ENCODE data around the gene TP53RK. TPM values are rescaled to one million over a fixed set of nuclear protein-coding genes. Genes with fewer than 3 reads are reported as not detected.

The TP53RK gene
- total and polyA plus RNA-seq, 2 experiments from 2014 or later, result 24.2 to 26.0 TPM

DNA sequence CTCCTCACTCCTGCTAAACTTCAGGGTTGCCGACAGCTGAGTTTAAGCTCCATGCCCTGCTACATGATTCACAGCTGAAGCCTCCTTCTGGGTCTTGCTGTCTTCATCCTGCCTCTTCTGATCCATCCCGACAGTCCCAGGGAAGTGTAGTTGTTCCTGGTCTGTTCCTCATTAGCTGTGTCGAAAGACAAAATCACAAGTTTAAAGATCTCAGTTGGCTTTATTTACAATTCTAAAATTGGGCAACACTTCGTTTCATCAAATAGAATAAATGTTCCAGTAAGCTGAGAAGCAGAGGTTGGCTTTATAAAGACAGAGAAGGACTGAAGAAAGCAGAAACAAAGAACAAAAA lies 16.1 kb upstream of the TP53RK start (continued):
- TF ChIP-seq, protein P1, sequence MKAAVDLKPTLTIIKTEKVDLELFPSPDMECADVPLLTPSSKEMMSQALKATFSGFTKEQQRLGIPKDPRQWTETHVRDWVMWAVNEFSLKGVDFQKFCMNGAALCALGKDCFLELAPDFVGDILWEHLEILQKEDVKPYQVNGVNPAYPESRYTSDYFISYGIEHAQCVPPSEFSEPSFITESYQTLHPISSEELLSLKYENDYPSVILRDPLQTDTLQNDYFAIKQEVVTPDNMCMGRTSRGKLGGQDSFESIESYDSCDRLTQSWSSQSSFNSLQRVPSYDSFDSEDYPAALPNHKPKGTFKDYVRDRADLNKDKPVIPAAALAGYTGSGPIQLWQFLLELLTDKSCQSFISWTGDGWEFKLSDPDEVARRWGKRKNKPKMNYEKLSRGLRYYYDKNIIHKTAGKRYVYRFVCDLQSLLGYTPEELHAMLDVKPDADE (IDR thresholded peaks at IDR 0.05), result no peak
- TF ChIP-seq, protein P2, sequence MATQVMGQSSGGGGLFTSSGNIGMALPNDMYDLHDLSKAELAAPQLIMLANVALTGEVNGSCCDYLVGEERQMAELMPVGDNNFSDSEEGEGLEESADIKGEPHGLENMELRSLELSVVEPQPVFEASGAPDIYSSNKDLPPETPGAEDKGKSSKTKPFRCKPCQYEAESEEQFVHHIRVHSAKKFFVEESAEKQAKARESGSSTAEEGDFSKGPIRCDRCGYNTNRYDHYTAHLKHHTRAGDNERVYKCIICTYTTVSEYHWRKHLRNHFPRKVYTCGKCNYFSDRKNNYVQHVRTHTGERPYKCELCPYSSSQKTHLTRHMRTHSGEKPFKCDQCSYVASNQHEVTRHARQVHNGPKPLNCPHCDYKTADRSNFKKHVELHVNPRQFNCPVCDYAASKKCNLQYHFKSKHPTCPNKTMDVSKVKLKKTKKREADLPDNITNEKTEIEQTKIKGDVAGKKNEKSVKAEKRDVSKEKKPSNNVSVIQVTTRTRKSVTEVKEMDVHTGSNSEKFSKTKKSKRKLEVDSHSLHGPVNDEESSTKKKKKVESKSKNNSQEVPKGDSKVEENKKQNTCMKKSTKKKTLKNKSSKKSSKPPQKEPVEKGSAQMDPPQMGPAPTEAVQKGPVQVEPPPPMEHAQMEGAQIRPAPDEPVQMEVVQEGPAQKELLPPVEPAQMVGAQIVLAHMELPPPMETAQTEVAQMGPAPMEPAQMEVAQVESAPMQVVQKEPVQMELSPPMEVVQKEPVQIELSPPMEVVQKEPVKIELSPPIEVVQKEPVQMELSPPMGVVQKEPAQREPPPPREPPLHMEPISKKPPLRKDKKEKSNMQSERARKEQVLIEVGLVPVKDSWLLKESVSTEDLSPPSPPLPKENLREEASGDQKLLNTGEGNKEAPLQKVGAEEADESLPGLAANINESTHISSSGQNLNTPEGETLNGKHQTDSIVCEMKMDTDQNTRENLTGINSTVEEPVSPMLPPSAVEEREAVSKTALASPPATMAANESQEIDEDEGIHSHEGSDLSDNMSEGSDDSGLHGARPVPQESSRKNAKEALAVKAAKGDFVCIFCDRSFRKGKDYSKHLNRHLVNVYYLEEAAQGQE (IDR thresholded peaks at IDR 0.05; ENCODE audit: unreplicated experiment), result no peak
- no peak for TF ChIP-seq EZH2phosphoT487 (IDR thresholded peaks at IDR 0.05; ENCODE audit: unreplicated experiment)

DNA sequence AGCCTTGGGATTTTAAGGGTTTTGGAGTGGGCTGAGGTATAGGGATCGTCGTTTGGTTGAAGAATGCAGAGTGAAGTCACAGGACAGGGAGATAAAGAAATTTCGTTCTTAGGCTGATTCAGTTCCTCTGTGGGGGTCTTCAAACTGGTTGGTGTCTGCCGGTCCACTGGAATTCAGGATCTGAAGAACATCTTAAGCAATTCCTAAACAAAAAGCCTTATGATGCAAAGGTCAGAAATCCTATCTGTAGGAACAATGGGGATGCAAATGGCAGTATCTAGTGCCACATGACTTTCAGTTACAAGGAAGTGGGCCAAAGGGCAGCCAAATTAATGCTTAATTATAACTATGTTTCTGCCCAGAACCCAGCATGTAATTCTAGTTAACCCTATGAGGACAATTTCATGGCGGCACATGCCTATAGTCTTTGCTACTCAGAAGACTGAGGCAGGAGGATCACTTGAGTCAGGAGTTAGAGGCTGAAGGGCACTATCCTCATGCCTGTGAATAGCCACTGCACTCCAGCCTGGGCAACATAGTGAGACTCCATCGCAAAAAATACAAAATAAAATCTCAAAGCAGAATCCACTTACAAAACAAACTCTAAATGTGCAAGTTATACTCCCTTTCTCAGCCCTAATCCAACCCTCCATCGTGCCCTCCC lies 15.6 kb upstream of the TP53RK start:
- H4K20me1 ChIP-seq (replicated peaks; ENCODE audit: insufficient read depth), result no peaks in the 10 kb centered on the region
- TF ChIP-seq ZNF114 (CRISPR knock-in tag; IDR thresholded peaks at IDR 0.05), result no peak
- TF ChIP-seq EZH2phosphoT487 (IDR thresholded peaks at IDR 0.05; ENCODE audit: unreplicated experiment), result no peak
- H3K4me3 Mint-ChIP-seq, result 0 out of 3 replicates have a peak overlapping the region, but pooled peaks have one; percentile 3
- H3F3A ChIP-seq (replicated peaks; ENCODE audit: low read depth), result peaks cover 9% of the 10 kb centered on the region; the same call in 1 of the 2 replicates
- H3K27me3 ChIP-seq (ENCODE audit: insufficient read depth), result no peaks in the 10 kb centered on the region
- H3K79me2 ChIP-seq (replicated peaks; ENCODE audit: insufficient read depth), result no peaks in the 10 kb centered on the region
- peak overlapping the region; percentile 72 for H3K27ac Mint-ChIP-seq
- DNase-seq (ENCODE audit: low spot score), result peak; percentile 47
- peaks cover 32% of the 10 kb centered on the region for H3K4me1 Mint-ChIP-seq
- H2AFZ ChIP-seq, result peak overlapping the region; percentile 3
- ATAC-seq, result no peak
- H3K4me3 ChIP-seq, result no peak overlapping the region
- peaks cover 26% of the 10 kb centered on the region for H3K9me3 Mint-ChIP-seq
- H3K9me2 ChIP-seq (ENCODE audit: insufficient read depth), result no peaks in the 10 kb centered on the region
- no peak overlapping the region for H3K4me2 ChIP-seq
- H3K27ac ChIP-seq (ENCODE audit: low read depth), result peak overlapping the region; percentile 21; the same call in 1 of the 2 replicates
- H3K36me3 ChIP-seq (ENCODE audit: insufficient read depth), result 0 out of 2 replicates have a peak, but pooled peaks cover 5% of the 10 kb centered on the region
- H3K27me3 Mint-ChIP-seq (ENCODE audit: insufficient read depth, low read depth, poor library complexity), result peaks cover 10% of the 10 kb centered on the region
- peaks cover 30% of the 10 kb centered on the region for H3K4me1 ChIP-seq (ENCODE audit: insufficient read depth)
- H3K36me3 Mint-ChIP-seq (ENCODE audit: low read depth), result peaks cover 6% of the 10 kb centered on the region

DNA sequence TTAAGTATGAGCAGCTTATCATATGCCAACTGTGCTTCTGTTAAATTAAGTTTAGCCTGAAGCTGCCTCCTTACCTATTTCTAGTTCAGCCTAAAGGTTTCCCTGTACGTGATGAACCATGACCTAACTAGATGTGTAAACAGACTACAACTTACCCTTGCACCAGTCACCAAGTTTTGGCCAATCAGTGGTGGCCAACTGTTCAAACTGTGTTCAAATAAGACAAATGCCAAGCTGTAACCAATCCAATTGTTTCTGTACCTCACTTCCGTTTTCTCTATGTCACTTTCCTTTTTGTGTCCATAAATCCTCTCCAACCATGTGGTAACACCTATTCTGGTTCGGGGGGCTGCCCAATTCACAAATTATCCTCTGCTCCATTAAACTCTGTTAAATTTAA lies 14.2 kb upstream of the TP53RK start:
- Mint-ChIP-seq H3K4me1 (peaks cover 29% of the 10 kb centered on the region), H3K27me3 (ENCODE audit: insufficient read depth, low read depth, poor library complexity) (peaks cover 4% of the 10 kb centered on the region), H3K4me3 (no peak overlapping the region), H3K36me3 (ENCODE audit: low read depth) (peaks cover 6% of the 10 kb centered on the region), H3K9me3 (peaks cover 25% of the 10 kb centered on the region), H3K27ac (no peak overlapping the region)
- Histone ChIP-seq H3K4me2 (no peak overlapping the region), H3K4me3 (no peak overlapping the region), H3K79me2 (replicated peaks; ENCODE audit: insufficient read depth) (no peaks in the 10 kb centered on the region), H3K27me3 (ENCODE audit: insufficient read depth) (no peaks in the 10 kb centered on the region), H3K9me2 (ENCODE audit: insufficient read depth) (no peaks in the 10 kb centered on the region), H2AFZ (no peak overlapping the region), H3K4me1 (ENCODE audit: insufficient read depth) (peaks cover 22% of the 10 kb centered on the region), H3K27ac (ENCODE audit: low read depth) (no peak overlapping the region), H3K36me3 (ENCODE audit: insufficient read depth) (0 out of 2 replicates have a peak, but pooled peaks cover 5% of the 10 kb centered on the region), H4K20me1 (replicated peaks; ENCODE audit: insufficient read depth) (no peaks in the 10 kb centered on the region), H3F3A (replicated peaks; ENCODE audit: low read depth) (peaks cover 2% of the 10 kb centered on the region; the same call in 1 of the 2 replicates)
- ATAC-seq, result no peak
- DNase-seq (ENCODE audit: low spot score), result no peak
- TF ChIP-seq, protein P3, sequence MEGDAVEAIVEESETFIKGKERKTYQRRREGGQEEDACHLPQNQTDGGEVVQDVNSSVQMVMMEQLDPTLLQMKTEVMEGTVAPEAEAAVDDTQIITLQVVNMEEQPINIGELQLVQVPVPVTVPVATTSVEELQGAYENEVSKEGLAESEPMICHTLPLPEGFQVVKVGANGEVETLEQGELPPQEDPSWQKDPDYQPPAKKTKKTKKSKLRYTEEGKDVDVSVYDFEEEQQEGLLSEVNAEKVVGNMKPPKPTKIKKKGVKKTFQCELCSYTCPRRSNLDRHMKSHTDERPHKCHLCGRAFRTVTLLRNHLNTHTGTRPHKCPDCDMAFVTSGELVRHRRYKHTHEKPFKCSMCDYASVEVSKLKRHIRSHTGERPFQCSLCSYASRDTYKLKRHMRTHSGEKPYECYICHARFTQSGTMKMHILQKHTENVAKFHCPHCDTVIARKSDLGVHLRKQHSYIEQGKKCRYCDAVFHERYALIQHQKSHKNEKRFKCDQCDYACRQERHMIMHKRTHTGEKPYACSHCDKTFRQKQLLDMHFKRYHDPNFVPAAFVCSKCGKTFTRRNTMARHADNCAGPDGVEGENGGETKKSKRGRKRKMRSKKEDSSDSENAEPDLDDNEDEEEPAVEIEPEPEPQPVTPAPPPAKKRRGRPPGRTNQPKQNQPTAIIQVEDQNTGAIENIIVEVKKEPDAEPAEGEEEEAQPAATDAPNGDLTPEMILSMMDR (conservative IDR thresholded peaks at IDR 0.05; ENCODE audit: low read depth in 2 of 2), result no peak
- TF ChIP-seq JUNB (IDR thresholded peaks at IDR 0.05; ENCODE audit: unreplicated experiment) (no peak), POLR2AphosphoS5 (IDR thresholded peaks at IDR 0.05; ENCODE audit: low read depth) (no peak)
- TF ChIP-seq, protein P1 (IDR thresholded peaks at IDR 0.05), result no peak
